GM19099 (cell line): ENCODE measurements around the gene FHOD3.

Experiments
- POLR2A ChIP-seq: IDR thresholded peaks from 3 replicates; pipeline ENCODE4 v1.6.1; 2011; ENCODE audit warnings: low read depth; ENCODE audit not compliant: insufficient read length; ENCODE audit errors: extremely low read depth

Gene FHOD3

DNA sequence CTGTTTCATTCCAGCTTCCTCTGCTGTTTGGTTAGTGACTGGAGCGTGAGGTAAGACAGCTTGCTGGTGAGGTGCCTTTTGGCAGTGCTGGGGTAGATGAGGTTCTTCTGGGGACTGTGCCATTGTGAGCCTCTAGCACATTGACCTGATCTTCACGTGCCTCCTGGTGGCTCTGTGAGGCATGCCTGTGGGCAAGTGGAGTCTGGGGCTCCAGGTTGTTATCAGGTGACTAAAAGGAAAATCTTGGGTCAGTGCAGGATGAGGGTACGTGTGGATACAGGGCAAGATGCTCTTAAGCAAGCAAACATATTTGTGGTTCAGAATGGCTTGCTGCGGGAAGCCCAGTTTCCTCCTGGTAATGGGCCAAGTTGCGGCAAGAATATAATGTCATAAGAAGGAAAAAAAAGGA lies 75.4 kb downstream of the FHOD3 start:
- TF ChIP-seq POLR2A: no peak

DNA sequence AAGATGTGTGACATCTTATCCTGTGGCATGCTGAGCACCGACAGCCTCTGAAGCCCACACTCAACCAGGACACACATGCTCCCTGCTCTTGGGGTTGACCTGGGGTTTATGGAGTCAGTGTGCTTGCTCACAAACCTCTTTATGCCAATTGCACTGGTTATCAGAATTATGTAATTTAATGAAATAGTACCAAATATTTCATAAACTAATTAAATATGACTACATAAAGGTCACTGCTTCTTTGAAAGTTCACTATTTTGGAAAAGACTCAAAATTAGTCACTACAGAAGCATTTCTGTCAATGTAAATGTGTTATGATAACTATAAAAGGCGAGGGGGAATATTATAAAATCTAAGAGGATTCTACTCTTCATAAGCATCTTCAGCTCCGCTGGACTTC lies 76.7 kb downstream of the FHOD3 start:
- no peak for TF ChIP-seq POLR2A

DNA sequence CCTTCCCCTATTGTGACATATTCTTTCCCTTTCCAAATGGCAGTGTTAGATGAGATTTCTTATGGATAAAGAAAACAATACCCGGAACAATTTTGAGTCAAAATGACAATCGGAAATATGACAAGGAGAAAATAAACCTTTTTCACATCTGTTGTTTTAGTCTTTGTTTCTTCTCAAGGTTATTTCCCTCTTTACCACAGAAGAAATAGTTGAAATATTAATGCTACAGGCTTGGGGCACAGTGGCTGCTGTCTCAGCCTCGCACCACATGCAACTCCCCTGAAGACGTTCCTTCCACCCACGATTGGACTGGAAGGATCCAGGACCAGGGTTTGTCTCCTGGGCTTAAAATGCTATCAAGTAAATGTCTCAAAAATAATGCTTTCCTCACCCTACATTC lies 77.6 kb downstream of the FHOD3 start:
- TF ChIP-seq POLR2A: no peak

DNA sequence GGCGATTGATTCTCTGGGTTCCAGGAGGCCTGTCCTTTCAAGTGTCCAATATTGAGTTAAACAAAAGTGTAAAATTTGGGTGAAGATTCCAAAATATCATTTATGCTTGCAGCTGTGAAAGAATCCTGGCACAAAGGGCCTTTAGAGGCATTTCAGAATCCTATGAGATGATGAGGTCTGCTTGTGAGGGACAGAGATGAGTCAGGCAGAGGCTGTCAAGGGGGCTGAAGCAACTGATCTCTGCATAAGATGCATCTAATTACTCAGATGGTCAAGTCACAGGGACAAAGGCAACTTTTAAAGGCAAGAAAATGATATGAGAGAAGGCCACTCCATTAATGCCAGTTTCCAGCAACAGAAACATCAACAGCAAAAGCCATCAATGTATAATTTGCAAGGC lies 78.8 kb downstream of the FHOD3 start:
- no peak for TF ChIP-seq POLR2A

DNA sequence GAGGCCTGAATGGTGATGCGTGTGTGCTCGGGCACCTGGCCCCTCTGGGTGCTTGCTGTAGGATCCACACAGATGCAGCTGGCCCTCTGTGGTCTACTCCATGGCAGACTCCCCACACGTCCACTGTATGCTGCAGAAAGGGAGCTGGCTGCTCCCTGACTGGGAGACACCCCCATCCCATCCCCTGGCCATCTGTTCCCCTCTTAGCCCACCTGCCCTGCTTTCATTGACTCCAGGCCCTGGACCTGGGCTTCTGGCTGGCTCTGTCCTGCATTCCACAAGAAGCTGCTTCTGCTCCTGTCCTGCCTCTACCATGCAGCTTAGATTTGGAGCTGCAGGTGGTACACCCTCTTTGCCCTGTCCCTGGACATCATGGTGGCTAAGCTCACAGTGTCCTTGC lies 80.1 kb downstream of the FHOD3 start:
- TF ChIP-seq POLR2A: no peak

DNA sequence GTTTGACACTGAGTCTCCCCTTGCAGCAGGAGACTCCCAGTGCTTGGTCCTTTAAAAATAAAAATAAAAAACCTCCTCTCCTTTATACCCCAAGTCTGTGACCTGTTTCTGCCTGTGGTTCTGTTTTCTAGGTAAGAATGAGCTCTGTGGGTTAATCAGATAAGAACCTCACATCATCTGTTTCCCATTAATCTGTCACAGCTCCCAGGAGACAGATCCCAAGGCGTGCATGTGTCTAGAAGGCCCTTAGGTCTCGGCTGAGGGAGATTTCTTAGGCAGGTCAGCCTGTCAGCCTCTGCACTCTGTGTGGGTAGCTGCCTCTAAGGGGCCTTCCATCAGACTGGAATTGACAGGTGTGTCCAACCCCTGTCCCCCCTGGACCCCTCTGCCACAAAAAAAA lies 80.7 kb downstream of the FHOD3 start:
- TF ChIP-seq POLR2A: no peak

DNA sequence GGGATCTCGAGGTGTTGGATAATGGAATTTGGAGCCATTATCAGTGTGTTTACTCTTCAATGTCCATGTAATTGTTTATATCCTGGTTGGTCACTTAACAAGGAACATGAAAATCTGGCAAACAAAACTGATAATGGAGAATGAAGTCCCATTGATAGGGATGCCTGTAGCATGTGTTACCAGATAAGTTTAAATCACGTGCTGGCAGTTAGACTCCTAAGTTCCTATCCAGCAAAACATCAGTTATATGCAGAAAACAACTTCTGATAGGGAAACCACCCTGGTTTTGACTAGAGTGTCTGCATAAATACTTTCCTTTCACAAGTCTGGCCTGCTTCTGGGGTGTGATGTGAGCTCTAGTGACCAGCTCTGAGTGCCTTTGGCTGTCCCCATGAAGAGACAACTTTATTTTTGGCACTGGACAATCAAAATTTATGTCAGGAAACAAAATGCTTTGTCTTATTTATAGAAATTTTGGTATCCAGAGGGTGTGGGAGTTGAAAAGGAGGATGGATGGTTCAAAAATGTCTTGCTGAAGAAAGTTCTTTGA lies 82.0 kb downstream of the FHOD3 start:
- TF ChIP-seq POLR2A: no peak

DNA sequence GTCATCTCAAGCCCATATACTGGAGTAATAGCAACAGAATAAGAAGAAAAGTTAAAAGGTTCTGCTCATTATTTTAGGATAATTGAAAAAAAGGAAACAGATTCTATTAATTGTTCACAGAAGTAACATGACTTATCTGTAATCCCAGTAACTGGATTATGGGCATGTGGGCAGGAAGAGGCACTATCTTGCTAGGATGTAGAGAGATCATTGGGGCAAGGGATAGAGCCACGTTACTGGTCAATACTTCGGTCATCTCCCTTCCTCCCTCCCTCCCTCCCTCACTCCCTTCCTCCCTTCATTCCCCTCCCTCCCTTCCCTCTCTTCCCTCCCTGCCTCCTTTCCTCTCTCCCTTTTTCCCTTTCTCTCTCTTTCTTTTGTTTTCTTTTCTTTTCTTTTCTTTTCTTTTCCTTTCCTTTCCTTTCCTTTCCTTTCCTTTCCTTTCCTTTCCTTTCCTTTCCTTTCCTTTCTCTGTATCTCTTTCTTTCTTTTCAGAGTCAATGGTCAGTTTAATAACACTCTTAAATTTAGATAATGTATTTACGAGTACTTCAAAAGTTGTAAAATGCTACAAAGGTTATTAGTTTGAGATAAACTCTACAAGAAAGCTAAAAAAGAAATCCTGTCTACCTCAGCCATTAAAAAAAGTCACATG lies 82.8 kb downstream of the FHOD3 start:
- no peak for TF ChIP-seq POLR2A

DNA sequence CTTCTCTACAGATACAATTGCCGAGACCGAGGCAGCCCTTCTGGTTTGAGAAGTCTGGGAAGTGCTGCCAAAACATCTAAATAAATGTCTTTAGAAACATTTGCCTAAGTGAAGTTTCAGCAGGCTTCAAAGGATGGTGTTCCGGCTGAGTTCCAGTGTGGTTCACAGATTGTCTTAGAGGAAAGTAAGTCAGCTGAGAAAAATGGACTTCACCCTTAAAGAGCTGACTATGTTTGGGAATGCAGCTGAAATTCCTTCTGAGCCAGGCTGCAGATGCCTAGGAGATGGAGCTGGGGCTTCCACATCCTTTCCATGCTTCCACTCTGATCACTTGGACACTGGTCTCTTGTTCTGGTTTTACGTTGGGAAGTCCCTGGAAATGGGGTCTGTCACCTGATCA lies 83.6 kb downstream of the FHOD3 start:
- TF ChIP-seq POLR2A: no peak

DNA sequence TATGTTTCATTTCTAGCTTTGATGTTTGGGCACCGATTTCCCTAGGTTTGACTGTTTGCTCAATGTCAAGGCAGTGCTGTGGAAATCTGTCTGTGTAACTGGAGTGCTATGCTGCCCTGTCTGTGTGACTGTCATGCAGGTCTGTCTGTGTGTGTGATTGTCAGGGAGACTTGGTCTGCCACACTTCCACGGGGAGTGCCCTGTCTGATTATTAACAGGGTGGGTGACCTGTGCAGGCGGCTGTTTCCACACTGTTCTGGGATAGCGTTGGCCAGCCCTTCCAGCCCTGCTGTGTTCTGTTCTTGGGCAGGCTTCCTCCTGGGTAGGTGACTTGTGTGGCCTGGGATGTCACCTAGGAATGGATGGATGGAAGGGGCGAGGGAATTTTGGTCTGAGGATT lies 85.3 kb downstream of the FHOD3 start:
- no peak for TF ChIP-seq POLR2A

DNA sequence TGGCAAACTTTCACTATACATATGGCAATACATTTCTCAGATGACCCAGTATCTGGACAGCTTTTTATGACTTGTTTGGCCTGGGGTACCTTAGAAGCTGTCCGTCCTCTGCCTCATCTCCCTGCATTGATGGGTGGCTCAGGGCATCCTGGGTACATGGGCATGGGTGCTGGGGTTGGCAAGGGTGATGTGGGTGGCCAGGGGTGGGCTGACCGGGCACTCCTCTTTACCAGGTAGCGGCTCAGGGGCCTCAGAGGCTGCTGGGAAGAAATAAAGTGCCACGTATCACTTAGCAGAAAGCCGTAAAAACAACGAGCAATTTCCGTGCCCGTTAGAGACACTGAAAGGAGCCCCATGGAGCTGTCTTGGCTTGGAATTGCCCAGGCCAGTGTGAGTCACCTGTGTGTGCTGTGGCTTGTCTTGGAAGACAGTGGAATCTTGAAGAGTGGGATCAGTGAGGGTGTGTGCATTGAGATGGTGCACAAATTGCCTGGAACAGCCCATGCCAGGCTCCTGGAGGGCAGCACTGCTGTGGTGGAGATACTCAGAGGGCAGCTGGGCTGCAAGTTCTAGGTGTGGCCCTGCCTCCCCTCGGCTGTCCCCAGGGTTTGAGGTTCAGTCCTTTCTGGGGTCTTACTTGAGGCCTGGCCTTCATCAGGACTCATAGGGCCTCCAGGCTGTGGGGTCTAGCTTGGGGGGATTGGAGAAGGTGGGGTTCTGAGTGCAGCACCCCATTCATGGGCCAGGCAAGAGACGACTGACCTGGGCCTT lies 88.8 kb downstream of the FHOD3 start:
- no peak for TF ChIP-seq POLR2A

DNA sequence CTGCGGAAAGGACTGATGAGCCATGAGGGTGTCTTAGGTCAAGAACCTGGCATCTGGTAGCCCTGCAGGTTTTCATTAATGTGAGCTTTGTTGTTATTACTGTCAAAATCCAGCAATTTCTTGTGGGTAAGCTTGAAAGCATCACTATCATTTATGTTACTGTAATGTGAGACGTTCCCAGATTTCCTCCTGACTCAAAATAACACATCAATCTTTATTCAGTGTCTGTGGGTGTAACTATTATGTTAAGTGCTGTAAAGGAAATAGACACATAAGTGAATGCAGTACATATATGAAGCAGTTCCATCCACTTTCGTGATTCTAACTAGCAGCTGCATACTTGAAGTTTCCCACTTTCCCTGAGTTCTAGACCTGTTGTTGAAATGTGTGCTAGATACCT lies 89.8 kb downstream of the FHOD3 start:
- TF ChIP-seq POLR2A: no peak

DNA sequence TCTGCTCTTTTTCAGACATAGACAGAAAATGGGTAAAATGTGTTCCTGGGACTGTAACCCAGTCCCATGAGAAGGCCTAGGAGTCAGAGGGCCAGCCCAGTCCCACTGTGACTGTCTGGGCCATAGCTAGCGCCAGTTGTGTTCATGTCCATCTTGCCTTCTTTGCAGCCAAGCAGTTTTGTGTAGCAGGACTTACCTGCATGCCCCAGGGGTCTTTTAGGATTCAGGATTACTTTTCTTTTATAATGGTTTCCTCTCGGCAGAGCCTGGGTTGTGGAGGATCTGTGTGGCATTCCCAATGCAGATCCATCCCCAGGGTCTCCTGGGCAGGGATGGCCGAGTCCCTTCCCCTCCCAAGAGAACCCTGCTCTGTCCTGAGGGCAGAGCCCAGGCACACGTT lies 90.8 kb downstream of the FHOD3 start:
- TF ChIP-seq POLR2A: no peak

DNA sequence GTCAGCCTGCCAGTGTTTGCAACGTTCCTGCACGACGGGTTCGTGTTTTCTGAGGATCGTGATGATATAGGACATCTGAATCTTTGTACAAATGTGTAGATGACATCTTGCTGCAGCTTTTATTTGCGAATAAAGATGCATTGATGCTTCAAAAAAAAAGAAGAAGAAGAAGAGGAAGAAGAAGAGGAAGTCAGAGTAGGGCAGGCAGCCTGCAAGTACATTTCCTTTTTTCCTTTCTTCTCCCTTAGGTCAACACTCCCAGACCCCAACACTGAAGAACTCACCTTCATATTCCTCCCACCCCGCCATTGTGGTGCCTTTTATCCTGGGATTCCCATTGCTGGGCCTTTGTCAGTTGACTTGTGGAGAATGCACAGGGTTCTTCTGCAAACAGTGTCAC lies 91.5 kb downstream of the FHOD3 start:
- no peak for TF ChIP-seq POLR2A

DNA sequence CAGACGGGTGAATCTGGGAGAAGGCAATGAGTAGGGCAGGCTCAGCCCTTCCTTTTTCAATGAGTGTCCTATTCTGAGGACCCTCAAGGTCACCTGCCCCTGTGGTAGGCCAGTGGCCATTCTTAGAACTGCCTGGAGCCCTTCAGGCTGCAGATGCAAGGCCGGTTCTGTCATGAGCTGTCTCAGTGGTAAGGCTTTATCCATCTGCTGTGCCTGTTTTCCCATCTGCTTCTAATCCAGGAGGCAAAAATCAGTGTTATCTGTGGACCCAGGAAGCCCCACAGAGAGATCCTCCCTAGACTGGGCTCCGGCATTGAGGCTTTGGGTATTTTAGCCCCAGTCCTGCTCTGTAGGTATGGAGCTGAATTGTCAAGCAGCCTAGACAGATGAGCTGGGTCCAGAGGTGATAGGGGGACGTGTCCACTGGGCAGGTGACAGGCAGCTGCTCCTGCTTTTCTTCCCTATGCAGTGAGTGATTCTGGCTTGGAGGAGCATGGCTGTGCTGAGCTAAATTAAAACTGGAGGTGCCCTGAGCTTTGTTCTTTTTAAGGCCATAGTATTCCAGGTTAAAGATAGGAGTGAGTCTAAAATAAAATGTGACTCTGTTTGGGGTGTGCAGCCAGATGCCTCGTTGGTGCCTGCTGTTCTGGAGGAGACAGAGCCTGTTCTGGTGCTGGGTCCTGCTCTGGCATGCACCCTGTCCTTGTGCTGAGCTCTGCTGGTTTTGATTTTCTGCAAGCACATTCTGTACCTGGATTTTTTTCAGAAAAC lies 92.5 kb downstream of the FHOD3 start:
- TF ChIP-seq POLR2A: no peak
